ENCODE results near the gene TFEB. TPM values are rescaled to one million over a fixed set of nuclear protein-coding genes. Genes with fewer than 3 reads are reported as not detected.

Gene TFEB
- total and polyA plus RNA-seq, 10 of the 15 experiments (the other 5 are each of a cell fraction or from before 2014, with no cell fraction given), result 0.84 to 108 (median 60.8) TPM

DNA sequence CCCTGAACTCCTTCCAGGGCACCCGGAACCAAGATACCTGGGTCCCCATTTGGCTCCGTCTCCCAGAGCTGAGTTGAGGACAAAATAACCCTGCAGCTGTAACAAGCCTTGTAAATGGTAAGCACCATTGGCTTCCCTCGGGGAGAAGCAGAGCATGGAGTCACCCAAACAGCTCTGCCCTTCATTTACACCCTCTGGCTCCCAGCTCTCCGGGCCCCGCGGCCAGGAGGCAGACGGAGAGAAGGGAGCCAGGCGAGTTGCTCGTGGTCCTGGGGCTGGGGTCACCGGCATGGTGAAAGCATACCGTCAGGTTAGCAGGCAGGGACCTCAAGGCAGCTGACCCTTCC lies 2.1 kb downstream of the TFEB start (continued):
- TF ChIP-seq, protein P1, sequence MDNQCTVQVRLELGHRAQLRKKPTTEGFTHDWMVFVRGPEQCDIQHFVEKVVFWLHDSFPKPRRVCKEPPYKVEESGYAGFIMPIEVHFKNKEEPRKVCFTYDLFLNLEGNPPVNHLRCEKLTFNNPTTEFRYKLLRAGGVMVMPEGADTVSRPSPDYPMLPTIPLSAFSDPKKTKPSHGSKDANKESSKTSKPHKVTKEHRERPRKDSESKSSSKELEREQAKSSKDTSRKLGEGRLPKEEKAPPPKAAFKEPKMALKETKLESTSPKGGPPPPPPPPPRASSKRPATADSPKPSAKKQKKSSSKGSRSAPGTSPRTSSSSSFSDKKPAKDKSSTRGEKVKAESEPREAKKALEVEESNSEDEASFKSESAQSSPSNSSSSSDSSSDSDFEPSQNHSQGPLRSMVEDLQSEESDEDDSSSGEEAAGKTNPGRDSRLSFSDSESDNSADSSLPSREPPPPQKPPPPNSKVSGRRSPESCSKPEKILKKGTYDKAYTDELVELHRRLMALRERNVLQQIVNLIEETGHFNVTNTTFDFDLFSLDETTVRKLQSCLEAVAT (IDR thresholded peaks at IDR 0.05), result peak; percentile 75; the same call in 1 of the 2 replicates
- TF ChIP-seq, protein P2, sequence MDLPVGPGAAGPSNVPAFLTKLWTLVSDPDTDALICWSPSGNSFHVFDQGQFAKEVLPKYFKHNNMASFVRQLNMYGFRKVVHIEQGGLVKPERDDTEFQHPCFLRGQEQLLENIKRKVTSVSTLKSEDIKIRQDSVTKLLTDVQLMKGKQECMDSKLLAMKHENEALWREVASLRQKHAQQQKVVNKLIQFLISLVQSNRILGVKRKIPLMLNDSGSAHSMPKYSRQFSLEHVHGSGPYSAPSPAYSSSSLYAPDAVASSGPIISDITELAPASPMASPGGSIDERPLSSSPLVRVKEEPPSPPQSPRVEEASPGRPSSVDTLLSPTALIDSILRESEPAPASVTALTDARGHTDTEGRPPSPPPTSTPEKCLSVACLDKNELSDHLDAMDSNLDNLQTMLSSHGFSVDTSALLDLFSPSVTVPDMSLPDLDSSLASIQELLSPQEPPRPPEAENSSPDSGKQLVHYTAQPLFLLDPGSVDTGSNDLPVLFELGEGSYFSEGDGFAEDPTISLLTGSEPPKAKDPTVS (IDR thresholded peaks at IDR 0.05; ENCODE audit: low read depth, low read length), result no peak

DNA sequence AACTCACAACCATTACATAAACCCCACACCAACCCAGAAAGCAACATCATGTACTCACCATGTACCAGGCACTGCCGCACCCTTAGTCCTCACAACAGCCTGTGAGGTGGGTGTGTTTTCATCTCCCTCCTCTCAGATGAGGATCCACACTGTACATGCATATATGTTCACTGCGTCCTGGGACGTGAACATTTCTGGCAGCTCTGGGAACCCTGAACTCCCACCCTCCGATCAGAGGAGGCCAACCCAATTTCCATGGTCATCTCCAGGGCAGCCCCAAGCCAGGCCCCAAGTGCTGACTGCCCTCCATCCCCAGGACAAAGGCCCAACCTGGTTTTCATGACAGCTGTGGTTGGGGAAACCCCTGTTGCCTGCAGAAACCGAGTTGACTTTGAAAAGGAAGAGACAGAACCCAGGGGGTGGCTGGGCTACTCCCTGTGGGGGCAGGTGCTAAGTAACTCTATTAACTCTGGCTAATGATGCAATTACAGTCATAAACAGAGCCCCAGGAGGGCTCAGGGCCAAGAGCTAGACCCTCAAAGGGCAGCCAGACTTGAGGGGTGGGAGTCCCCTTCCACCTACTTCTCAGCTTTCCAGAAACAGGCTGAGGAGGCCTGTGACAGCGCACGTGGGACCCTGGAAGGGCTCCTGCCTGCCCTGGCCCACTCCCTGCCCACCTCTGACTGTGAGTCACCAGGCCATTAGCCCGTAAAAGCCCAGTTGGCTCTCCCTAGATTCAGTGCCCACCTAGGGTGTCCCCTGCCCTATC lies 2.6 kb downstream of the TFEB start:
- ChIA-PET CTCF (interaction anchor here (0.8 to 6.2 kb wide), 11 partner anchors 11 to 400 kb away, joined by 3 to 87 read pairs (median 9); partner anchors contain the start of genes BYSL, MED20 and TOMM6), POLR2A (interaction anchor here (0.7 to 9.6 kb wide), 7 partner anchors 14 to 399 kb away, joined by 3 to 293 read pairs (median 6); no protein-coding TSS in a partner anchor)
- H3K4me2 ChIP-seq (ENCODE audit: control insufficient read depth, insufficient read depth), result peak overlapping the region; percentile 99
- TF ChIP-seq BMI1 (IDR thresholded peaks at IDR 0.05; ENCODE audit: borderline replicate concordance) (peak; percentile 72; the same call in 1 of the 2 replicates), MEF2A (IDR thresholded peaks at IDR 0.05; ENCODE audit: insufficient read depth, low read depth, low read length) (peak; percentile 73), RCOR1 (conservative IDR thresholded peaks at IDR 0.05; ENCODE audit: low read depth, low read length) (0 out of 2 replicates have a peak, but pooled peaks have one; percentile 53), HDAC6 (IDR thresholded peaks at IDR 0.05; ENCODE audit: unreplicated experiment) (no peak), KLF5 (IDR thresholded peaks at IDR 0.05; ENCODE audit: partially characterized antibody) (peak; percentile 22), RFX5 (IDR thresholded peaks at IDR 0.05; ENCODE audit: low read depth, low read length) (0 out of 2 replicates have a peak, but pooled peaks have one; percentile 17), NFYB (IDR thresholded peaks at IDR 0.05; ENCODE audit: insufficient read depth, low read depth, low read length) (no peak), POLR2AphosphoS2 (IDR thresholded peaks at IDR 0.05; ENCODE audit: low read depth, low read length) (0 out of 2 replicates have a peak, but pooled peaks have one; percentile 6), SMARCA5 (IDR thresholded peaks at IDR 0.05) (peak; percentile 21; the same call in 1 of the 2 replicates), SPI1 (IDR thresholded peaks at IDR 0.05; ENCODE audit: borderline replicate concordance, insufficient read depth, low read depth, low read length) (no peak), STAT3 (IDR thresholded peaks at IDR 0.05; ENCODE audit: low read depth, low read length) (no peak), SREBF1 (IDR thresholded peaks at IDR 0.05; ENCODE audit: low read length) (no peak)
- TF ChIP-seq, protein P3, sequence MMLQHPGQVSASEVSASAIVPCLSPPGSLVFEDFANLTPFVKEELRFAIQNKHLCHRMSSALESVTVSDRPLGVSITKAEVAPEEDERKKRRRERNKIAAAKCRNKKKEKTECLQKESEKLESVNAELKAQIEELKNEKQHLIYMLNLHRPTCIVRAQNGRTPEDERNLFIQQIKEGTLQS (IDR thresholded peaks at IDR 0.05; ENCODE audit: borderline replicate concordance, extremely low read depth, low read depth, low read length), result no peak
- TF ChIP-seq, protein P4, sequence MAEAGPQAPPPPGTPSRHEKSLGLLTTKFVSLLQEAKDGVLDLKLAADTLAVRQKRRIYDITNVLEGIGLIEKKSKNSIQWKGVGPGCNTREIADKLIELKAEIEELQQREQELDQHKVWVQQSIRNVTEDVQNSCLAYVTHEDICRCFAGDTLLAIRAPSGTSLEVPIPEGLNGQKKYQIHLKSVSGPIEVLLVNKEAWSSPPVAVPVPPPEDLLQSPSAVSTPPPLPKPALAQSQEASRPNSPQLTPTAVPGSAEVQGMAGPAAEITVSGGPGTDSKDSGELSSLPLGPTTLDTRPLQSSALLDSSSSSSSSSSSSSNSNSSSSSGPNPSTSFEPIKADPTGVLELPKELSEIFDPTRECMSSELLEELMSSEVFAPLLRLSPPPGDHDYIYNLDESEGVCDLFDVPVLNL (IDR thresholded peaks at IDR 0.05; ENCODE audit: low read depth, low read length), result no peak

More for the DNA sequence above, 2.6 kb downstream of the TFEB start:
- Histone ChIP-seq H4K20me1 (ENCODE audit: control insufficient read depth, insufficient read depth) (no peaks in the 10 kb centered on the region), H3K79me2 (ENCODE audit: control insufficient read depth, insufficient read depth, low read length) (peaks cover 69% of the 10 kb centered on the region), H3K27ac (ENCODE audit: control insufficient read depth, insufficient read depth) (peak overlapping the region; percentile 98), H3K36me3 (ENCODE audit: control insufficient read depth in 2 of 2, insufficient read depth in 2 of 2, low read length in 1 of 2) (peaks cover 2 to 5% of the 10 kb centered on the region in 2 experiments; a peak in 1 of 4 replicates), H3K4me3 (peak overlapping the region; percentile 92), H3K9ac (ENCODE audit: control insufficient read depth, insufficient read depth, low read length) (peak overlapping the region; percentile 93), H2AFZ (ENCODE audit: control insufficient read depth, low read depth, low read length) (no peak overlapping the region), H3K9me3 (replicated peaks; ENCODE audit: control insufficient read depth, insufficient read depth, low read length) (no peaks in the 10 kb centered on the region), H3K4me1 (ENCODE audit: control insufficient read depth, insufficient read depth, low read length) (peaks cover 25% of the 10 kb centered on the region), H3K27me3 (replicated peaks in 1 of 2; ENCODE audit: control insufficient read depth in 2 of 2, insufficient read depth in 2 of 2, low read length in 1 of 2) (no peaks in the 10 kb centered on the region; a peak in 1 of 4 replicates)
- intact Hi-C loops (cut with micrococcal nuclease; ENCODE audit: unreplicated experiment) (loop anchor here (1.0 to 10.0 kb wide), 4 partner anchors 9 to 658 kb away; partner anchors contain the start of genes FOXP4, NFYA and OARD1), in situ Hi-C loops (cut with MboI) (no loop called here)
- peak; percentile 62 for DNase-seq (ENCODE audit: low read depth, low spot score)
- WGBS (ENCODE audit: insufficient coverage, insufficient replicate concordance, low lambda C conversion rate, missing lambda C conversion rate), result 3% methylated on average over 8 of the region's 8 CpGs
- FAIRE-seq, result peak; percentile 80
- SMC1A ChIA-PET (ENCODE audit: uncharacterized antibody, unreplicated experiment), result interaction anchor here (1.2 to 8.5 kb wide), 8 partner anchors 8 to 445 kb away, joined by 3 to 168 read pairs (median 14); no protein-coding TSS in a partner anchor
- RAD21 ChIA-PET (ENCODE audit: unreplicated experiment), result interaction anchor here (0.6 to 8.5 kb wide), 10 partner anchors 15 to 1039 kb away, joined by 3 to 300 read pairs (median 4); partner anchors contain the start of gene NCR2
- ATAC-seq, result peak; percentile 53
- no TSS peak for BruUV-seq (replicated peaks)

All from GM12878 (cell line).